IPS DF 4.7 (cell line): ENCODE measurements around the gene CDON.
"Not testable (repeated sequence)": the region's sequence is repeated elsewhere in the genome, so short reads cannot be mapped to it uniquely, and the experiment has no call there.

ENCODE experiments used
- DNase-seq: peaks from one replicate; pipeline ENCODE4 v3.0.0-alpha.2; 2013; ENCODE audit warnings: low spot score; ENCODE audit errors: extremely low read depth

The CDON gene

GRCh38 chr11:125995313-125995712 lies 67.4 kb downstream of the CDON start:
- no peak for DNase-seq

- DNase-seq = no peak
Measured at GRCh38 chr11:125994509-125994908, 68.2 kb downstream of the CDON start.

- DNase-seq = no peak
Measured at GRCh38 chr11:125992893-125993292, 69.8 kb downstream of the CDON start.

GRCh38 chr11:125990244-125990643 lies 72.4 kb downstream of the CDON start:
- DNase-seq = no peak

GRCh38 chr11:125987066-125987641 lies 75.5 kb downstream of the CDON start:
- no peak for DNase-seq

GRCh38 chr11:125985956-125986355 lies 76.7 kb downstream of the CDON start:
- DNase-seq = not testable (repeated sequence)

GRCh38 chr11:125982348-125982730 lies 80.3 kb downstream of the CDON start:
- DNase-seq = no peak

- no peak for DNase-seq
Measured at GRCh38 chr11:125980436-125980835, 82.2 kb downstream of the CDON start.

- DNase-seq = no peak
Measured at GRCh38 chr11:125979511-125979910, 83.2 kb downstream of the CDON start.

- no peak for DNase-seq
Measured at GRCh38 chr11:125978778-125979407, 83.8 kb downstream of the CDON start.

GRCh38 chr11:125978181-125978716 lies 84.4 kb downstream of the CDON start:
- DNase-seq = no peak

- DNase-seq = no peak
Measured at GRCh38 chr11:125977333-125977732, 85.3 kb downstream of the CDON start.

- DNase-seq = no peak
Measured at GRCh38 chr11:125976156-125976555, 86.5 kb downstream of the CDON start.

- DNase-seq = no peak
Measured at GRCh38 chr11:125975634-125976033, 87.0 kb downstream of the CDON start.

- DNase-seq = no peak
Measured at GRCh38 chr11:125974284-125974683, 88.4 kb downstream of the CDON start.

GRCh38 chr11:125971618-125972017 lies 91.0 kb downstream of the CDON start:
- DNase-seq = no peak

GRCh38 chr11:125968354-125968753 lies 94.3 kb downstream of the CDON start:
- DNase-seq = no peak

GRCh38 chr11:125967515-125967914 lies 95.2 kb downstream of the CDON start:
- no peak for DNase-seq

GRCh38 chr11:125960771-125961170 lies 101.9 kb downstream of the CDON start:
- no peak for DNase-seq

GRCh38 chr11:125959931-125960330 lies 102.7 kb downstream of the CDON start:
- DNase-seq = no peak

- DNase-seq = no peak
Measured at GRCh38 chr11:125959511-125959910, 103.2 kb downstream of the CDON start.

- no peak for DNase-seq
Measured at GRCh38 chr11:125958872-125959400, 103.7 kb downstream of the CDON start.
